Activated naive CD4-positive, alpha-beta T cell (primary cell): ENCODE measurements around the gene ISG20L2.

Experiments used
- DNase-seq, 4 experiments: peaks; one replicate each; lab custom pipeline; 2025; lab: John Stamatoyannopoulos, UW

The ISG20L2 gene

GRCh38 chr1:156740741-156741480, 12.3 kb upstream of the ISG20L2 start, which contains the start of gene MRPL24:
Gene MRPL24, minus strand, starts transcription at chr1:156741088. Its CDS starts 2,384 bp downstream, at chr1:156738704.
- peak; percentile 80 to 99 (median 96) for DNase-seq

GRCh38 chr1:156740237-156740740, 11.7 kb upstream of the ISG20L2 start:
- DNase-seq, result no peak

- DNase-seq, result no peak
Observed at GRCh38 chr1:156738916-156739315, 10.3 kb upstream of the ISG20L2 start.

GRCh38 chr1:156738407-156738806, 9.8 kb upstream of the ISG20L2 start:
- DNase-seq, result no peak

GRCh38 chr1:156733989-156734584, 5.5 kb upstream of the ISG20L2 start:
- no peak for DNase-seq

GRCh38 chr1:156727926-156728598, 504 bp downstream of the ISG20L2 start, which contains the start of gene METTL25B:
Gene METTL25B, plus strand, starts transcription at chr1:156728469. Its CDS starts 636 bp downstream, at chr1:156729105.
- peak; percentile 52 to 71 (median 66) for DNase-seq

GRCh38 chr1:156727492-156727891, 1.1 kb downstream of the ISG20L2 start:
- no peak for DNase-seq

GRCh38 chr1:156726549-156727226, 1.9 kb downstream of the ISG20L2 start:
- peak in 1 of 4 experiments; percentile 11 for DNase-seq

- DNase-seq, result peak; percentile 31 to 73 (median 55)
Observed at GRCh38 chr1:156725683-156726280, 2.8 kb downstream of the ISG20L2 start.

- no peak for DNase-seq
Observed at GRCh38 chr1:156721535-156721934, 7.0 kb downstream of the ISG20L2 start.

GRCh38 chr1:156721131-156721530, 7.4 kb downstream of the ISG20L2 start:
- no peak for DNase-seq

GRCh38 chr1:156717351-156717750, 11.2 kb downstream of the ISG20L2 start:
- no peak for DNase-seq

GRCh38 chr1:156714830-156715229, 13.7 kb downstream of the ISG20L2 start:
- DNase-seq, result no peak

- DNase-seq, result no peak
Observed at GRCh38 chr1:156712626-156713025, 15.9 kb downstream of the ISG20L2 start.

- DNase-seq, result no peak
Observed at GRCh38 chr1:156711011-156711817, 17.4 kb downstream of the ISG20L2 start.

- DNase-seq, result no peak
Observed at GRCh38 chr1:156709757-156710489, 18.6 kb downstream of the ISG20L2 start.

GRCh38 chr1:156709031-156709430, 19.5 kb downstream of the ISG20L2 start:
- DNase-seq, result no peak

- no peak for DNase-seq
Observed at GRCh38 chr1:156708218-156708661, 20.3 kb downstream of the ISG20L2 start.

- DNase-seq, result no peak
Observed at GRCh38 chr1:156707417-156708217, 20.9 kb downstream of the ISG20L2 start.
